Thyroid gland (tissue), 4 donors: ENCODE results near the gene CDKN2D. TPM values are rescaled to one million over a fixed set of nuclear protein-coding genes. Genes with fewer than 3 reads are reported as not detected.

Source experiments
- DNase-seq, 2 donors: peaks; one replicate each; pipeline ENCODE4 v3.0.0-alpha.2; 2019
- H3K27ac ChIP-seq, 3 donors: fragments of 200-600 bp; sonication (generic); 1 replicate in 2 of 3; 2 replicates in 1 of 3; pipeline ENCODE4 v1.5.1; 2016 to 2019; ENCODE audit warnings: mild to moderate bottlenecking in 1 of 3, moderate library complexity in 1 of 3
- H3K27me3 ChIP-seq: fragments of 200-600 bp; sonication (generic); one replicate; pipeline ENCODE4 v1.5.1; 2019
- H3K36me3 ChIP-seq, 2 donors: fragments of 200-600 bp; sonication (generic); one replicate each; pipeline ENCODE4 v1.5.1; 2016 to 2019
- H3K4me1 ChIP-seq, 2 donors: fragments of 200-600 bp; sonication (generic); one replicate each; pipeline ENCODE4 v1.5.1; 2017 to 2019
- H3K4me3 ChIP-seq, 3 donors: fragments of 200-600 bp; sonication (generic); replicated peaks in 1 of 3; 1 replicate in 2 of 3; 2 replicates in 1 of 3; pipeline ENCODE4 v1.5.1; 2016; ENCODE audit warnings: mild to moderate bottlenecking in 1 of 3
- H3K9me3 ChIP-seq: fragments of 200-600 bp; sonication (generic); one replicate; pipeline ENCODE4 v1.5.1; 2017
- CTCF ChIP-seq, 6 experiments: fragments of 200-600 bp in 3 of 6; fragments of 450-650 bp in 3 of 6; sonication (generic) in 3 of 6; IDR thresholded peaks; one replicate each; pipeline ENCODE4 v1.5.1; 2016 to 2019; ENCODE audit warnings: antibody characterized with exemption in 6 of 6, mild to moderate bottlenecking in 2 of 6, inconsistent platforms in 1 of 6, moderate library complexity in 1 of 6
- POLR2A ChIP-seq, 2 donors: fragments of 450-650 bp; IDR thresholded peaks; one replicate each; pipeline ENCODE4 v1.6.1; 2017; ENCODE audit warnings: antibody characterized with exemption in 2 of 2, mild to moderate bottlenecking in 2 of 2, moderate library complexity in 1 of 2
- WGBS, 2 donors: methylation state at CpG; one replicate each; pipeline ENCODE4 v1.1.5; 2017; 5-methylcytosine and 5-hydroxymethylcytosine counted together
- intact Hi-C: fragments of 100-400 bp; cut with DNase I; formaldehyde crosslinking; loops from one replicate; pipeline ENCODE4 v1.15.1; 2023
- total RNA-seq, 4 donors: library from RNA; depleted of rRNA; stranded (reverse); fragments of >200 nt; gene quantifications; one replicate each; pipeline ENCODE4 v1.2.3, GENCODE V29; 2016

The CDKN2D gene
- total RNA-seq, 4 donors from 2014 or later: 2.0 to 8.2 (median 3.7) TPM

DNA sequence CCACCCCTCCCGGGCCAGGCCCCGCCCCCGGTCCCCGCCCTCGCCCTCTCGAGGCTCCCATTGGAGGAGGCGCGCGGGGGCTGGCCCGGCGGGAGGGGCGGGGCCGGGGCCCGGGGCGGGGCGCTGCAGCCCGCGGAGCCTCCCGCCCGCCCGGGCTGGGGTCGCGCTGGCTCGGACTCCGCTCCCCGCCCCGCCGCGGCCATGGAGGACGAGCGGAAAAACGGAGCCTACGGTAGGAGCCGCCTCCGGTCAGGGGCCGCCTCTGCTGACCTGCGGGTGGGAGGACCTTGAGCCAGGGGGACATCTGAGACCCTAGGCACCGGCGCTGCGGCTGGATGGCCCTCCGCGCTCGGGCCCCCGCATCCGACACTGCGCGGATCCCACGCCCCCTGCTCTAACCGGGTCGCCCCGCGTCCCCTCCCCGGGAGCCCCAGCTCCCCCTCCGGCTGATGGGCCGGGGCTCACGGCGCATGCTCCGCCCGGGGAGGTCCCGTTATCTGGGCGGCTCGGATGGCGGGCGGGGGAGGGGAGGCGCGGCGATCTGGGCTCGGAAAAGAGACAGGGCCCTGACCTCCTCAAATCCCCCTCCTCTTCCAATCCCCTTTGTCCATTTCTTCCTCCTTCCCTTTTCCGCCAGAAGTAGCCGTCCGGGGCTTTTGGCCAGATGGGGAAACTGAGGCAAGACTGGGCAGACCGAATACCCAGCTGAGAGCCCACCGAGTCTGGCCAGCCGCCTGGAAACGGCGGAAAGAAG is 33.7 kb upstream of the CDKN2D start:
- DNase-seq: peak; percentile 73
- TF ChIP-seq POLR2A (IDR thresholded peaks at IDR 0.05) (peak in 1 of 2 donors; percentile 27), CTCF (IDR thresholded peaks at IDR 0.05) (no peak)
- H3K4me3 ChIP-seq: peak overlapping the region; percentile 19 to 86 (median 73)
- H3K27me3 ChIP-seq: no peaks in the 10 kb centered on the region
- no peaks in the 10 kb centered on the region for H3K36me3 ChIP-seq
- 1 to 3% methylated on average over 12 to 18 of the region's 76 CpGs for WGBS, 2 donors
- intact Hi-C loops: no loop called here
- H3K4me1 ChIP-seq: peaks cover 8 to 16% of the 10 kb centered on the region in 2 donors
- no peaks in the 10 kb centered on the region for H3K9me3 ChIP-seq
- H3K27ac ChIP-seq: peak overlapping the region; percentile 77 to 83 (median 77)

- H3K36me3 ChIP-seq: no peaks in the 10 kb centered on the region
- TF ChIP-seq POLR2A (IDR thresholded peaks at IDR 0.05): no peak
- TF ChIP-seq CTCF (IDR thresholded peaks at IDR 0.05): no peak
- 28 to 29% methylated on average over 6 to 7 of the region's 7 CpGs for WGBS, 2 donors
- peaks cover 8 to 16% of the 10 kb centered on the region in 2 donors for H3K4me1 ChIP-seq
- H3K4me3 ChIP-seq: peak overlapping the region in 1 of 3 donors; percentile 73
- H3K27me3 ChIP-seq: no peaks in the 10 kb centered on the region
- H3K27ac ChIP-seq: no peak overlapping the region
- intact Hi-C loops: no loop called here
- no peak for DNase-seq
- H3K9me3 ChIP-seq: no peaks in the 10 kb centered on the region
These were observed 33.2 kb upstream of the CDKN2D start for GRCh38 chr19:10601999-10602329.

DNA sequence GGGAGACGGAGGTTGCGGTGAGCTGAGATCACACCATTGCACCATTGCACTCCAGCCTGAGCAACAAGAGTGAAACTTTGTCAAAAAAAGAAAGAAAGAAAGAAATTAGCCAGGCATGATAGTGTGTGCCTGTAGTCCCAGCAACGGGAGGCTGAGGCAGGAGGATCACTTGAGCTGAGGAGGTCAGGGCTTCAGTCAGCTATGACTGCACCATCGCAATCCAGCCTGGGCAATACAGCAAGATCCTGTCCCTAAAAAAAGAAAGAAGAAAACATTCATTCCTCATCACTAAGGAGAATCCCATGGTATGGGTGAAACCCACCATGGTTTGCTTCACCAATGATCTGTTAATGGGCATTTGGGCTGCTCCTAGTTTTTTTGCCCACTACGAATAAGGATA is 31.4 kb upstream of the CDKN2D start:
- intact Hi-C loops: no loop called here
- Histone ChIP-seq H3K36me3 (no peaks in the 10 kb centered on the region), H3K4me3 (no peak overlapping the region), H3K27me3 (no peaks in the 10 kb centered on the region), H3K4me1 (peaks cover 8 to 16% of the 10 kb centered on the region in 2 donors), H3K27ac (no peak overlapping the region), H3K9me3 (no peaks in the 10 kb centered on the region)
- 68 to 81% methylated on average over 5 of the region's 5 CpGs for WGBS, 2 donors
- no peak for DNase-seq
- TF ChIP-seq CTCF (IDR thresholded peaks at IDR 0.05) (no peak), POLR2A (IDR thresholded peaks at IDR 0.05) (no peak)

GRCh38 chr19:10593820-10594637 is 25.2 kb upstream of the CDKN2D start:
- intact Hi-C loops: no loop called here
- no peaks in the 10 kb centered on the region for H3K27me3 ChIP-seq
- H3K27ac ChIP-seq: peak overlapping the region in 2 of 3 donors; percentile 30 to 59
- no peaks in the 10 kb centered on the region for H3K36me3 ChIP-seq
- peak; percentile 25 to 48 for DNase-seq
- peaks cover 0 to 8% of the 10 kb centered on the region in 2 donors for H3K4me1 ChIP-seq
- H3K9me3 ChIP-seq: no peaks in the 10 kb centered on the region
- 80 to 81% methylated on average over 9 of the region's 9 CpGs for WGBS, 2 donors
- TF ChIP-seq CTCF (IDR thresholded peaks at IDR 0.05) (no peak), POLR2A (IDR thresholded peaks at IDR 0.05) (no peak)
- no peak overlapping the region for H3K4me3 ChIP-seq

GRCh38 chr19:10593148-10593547 is 24.4 kb upstream of the CDKN2D start:
- Histone ChIP-seq H3K27me3 (no peaks in the 10 kb centered on the region), H3K4me3 (no peak overlapping the region), H3K27ac (no peak overlapping the region), H3K36me3 (no peaks in the 10 kb centered on the region), H3K9me3 (no peaks in the 10 kb centered on the region), H3K4me1 (peaks cover 0 to 8% of the 10 kb centered on the region in 2 donors)
- TF ChIP-seq CTCF (IDR thresholded peaks at IDR 0.05): no peak
- no peak for TF ChIP-seq POLR2A (IDR thresholded peaks at IDR 0.05)
- intact Hi-C loops: no loop called here
- 85 to 93% methylated on average over 7 of the region's 7 CpGs for WGBS, 2 donors
- no peak for DNase-seq
